ENCODE results near the gene VRK1.

GRCh38 chr14:96827290-96827689 is 30.1 kb downstream of the VRK1 start:
- no peak for TF ChIP-seq CTCF (IDR thresholded peaks at IDR 0.05)
- no peak for TF ChIP-seq EP300 (IDR thresholded peaks at IDR 0.05; ENCODE audit: low read depth)
- no peak for TF ChIP-seq POLR2AphosphoS5 (IDR thresholded peaks at IDR 0.05)
- no peak for TF ChIP-seq POLR2A (IDR thresholded peaks at IDR 0.05)

Data from transverse colon (tissue), 4 donors.